Panc1 (cell line): ENCODE results near the gene RNF145.

Source experiments
- CTCF ChIP-seq: fragments of 450-650 bp; IDR thresholded peaks from 2 replicates; pipeline ENCODE4 v1.5.1; 2017; ENCODE audit warnings: mild to moderate bottlenecking
- POLR2AphosphoS5 ChIP-seq: IDR thresholded peaks from 2 replicates; pipeline ENCODE4 v1.6.1; 2012; ENCODE audit warnings: mild to moderate bottlenecking, low read depth, low read length, moderate library complexity
- REST ChIP-seq, 2 experiments: IDR thresholded peaks; 2 replicates each; pipeline ENCODE4 v1.6.1; 2011 to 2012; ENCODE audit warnings: low read depth in 2 of 2, control low read depth in 1 of 2, low read length in 1 of 2, mild to moderate bottlenecking in 1 of 2, moderate library complexity in 1 of 2; ENCODE audit not compliant: insufficient read depth in 1 of 2
- SIN3A ChIP-seq: IDR thresholded peaks from 2 replicates; pipeline ENCODE4 v1.6.1; 2012; ENCODE audit warnings: low read depth, mild to moderate bottlenecking, low read length, moderate library complexity, borderline replicate concordance; ENCODE audit not compliant: insufficient read depth

- TF ChIP-seq CTCF (no peak), SIN3A (no peak), REST (IDR thresholded peaks at IDR 0.05; ENCODE audit: insufficient read depth in 1 of 2, low read depth in 2 of 2, low read length in 1 of 2) (no peak), POLR2AphosphoS5 (no peak)
These were observed 2.5 kb downstream of the RNF145 start for GRCh38 chr5:159206818-159207217.
